Measurements from ENCODE around the gene CMTM1.
"Not testable (repeated sequence)": the region's sequence is repeated elsewhere in the genome, so short reads cannot be mapped to it uniquely, and the experiment has no call there.

The CMTM1 gene

GRCh38 chr16:66608241-66609138, 42.3 kb downstream of the CMTM1 start:
- peak; percentile 87 for FAIRE-seq
- peak; percentile 60 for DNase-seq (ENCODE audit: extremely low spot score, insufficient read length, low read depth)

DNA sequence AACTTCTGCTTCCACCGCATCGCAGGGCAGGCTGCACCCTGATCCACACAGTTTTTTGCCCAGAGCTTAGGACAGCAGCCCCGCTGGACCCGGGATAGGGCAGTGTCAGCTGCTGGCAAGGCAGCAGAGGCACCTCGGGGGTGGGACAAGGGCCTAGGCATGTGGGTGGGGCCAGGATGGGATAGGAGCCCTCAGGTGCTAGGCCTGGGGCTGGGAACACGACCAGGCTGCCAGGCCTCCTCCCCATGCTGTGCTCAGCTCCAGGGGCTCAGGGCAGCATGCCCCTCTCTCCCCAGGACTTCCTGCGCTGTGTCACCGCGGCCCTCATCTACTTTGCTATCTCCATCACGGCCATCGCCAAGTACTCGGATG, 42.9 kb downstream of the CMTM1 start:
- no peak for FAIRE-seq

DNA sequence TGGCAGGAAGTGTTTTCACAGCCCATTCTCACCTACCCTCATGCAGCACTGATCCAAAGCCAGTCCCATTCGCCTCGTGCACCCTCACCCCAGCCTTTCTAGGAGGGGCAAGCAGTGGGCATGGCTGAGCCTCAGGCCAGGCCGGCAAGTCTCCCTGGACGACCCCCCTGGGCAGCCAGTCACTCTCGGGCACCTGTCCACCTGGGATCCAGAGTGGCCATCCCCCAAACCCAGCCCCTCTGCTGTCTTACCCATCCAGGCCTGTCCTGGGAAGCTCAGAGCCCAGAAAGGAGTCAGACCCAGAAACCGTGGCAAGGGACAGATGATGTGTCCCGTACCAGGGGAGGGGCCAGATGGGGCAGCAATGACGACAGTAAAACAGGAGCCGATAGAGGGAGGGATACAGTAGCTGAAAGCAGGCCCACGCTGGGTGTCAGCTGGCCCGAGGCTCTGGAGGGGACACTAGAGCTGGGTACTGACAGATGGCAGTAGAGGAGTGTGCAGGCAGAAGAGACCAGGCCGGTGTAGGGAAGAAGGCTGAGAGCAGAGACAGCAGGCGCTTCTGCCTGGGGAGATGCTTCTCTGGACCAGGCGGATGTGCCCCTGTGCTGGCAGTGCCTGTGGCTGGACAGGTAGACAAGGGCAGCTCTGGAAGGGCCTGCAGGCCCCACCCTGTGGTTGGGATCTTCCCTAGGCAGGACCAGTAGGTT, 44.0 kb downstream of the CMTM1 start:
- FAIRE-seq (no peak), DNase-seq (ENCODE audit: extremely low spot score, insufficient read length, low read depth) (no peak)

More for the DNA sequence above, 42.9 kb downstream of the CMTM1 start:
- DNase-seq (ENCODE audit: extremely low spot score, insufficient read length, low read depth), result no peak

GRCh38 chr16:66611911-66612310, 45.7 kb downstream of the CMTM1 start:
- not testable (repeated sequence) for FAIRE-seq; DNase-seq (ENCODE audit: extremely low spot score, insufficient read length, low read depth)

DNA sequence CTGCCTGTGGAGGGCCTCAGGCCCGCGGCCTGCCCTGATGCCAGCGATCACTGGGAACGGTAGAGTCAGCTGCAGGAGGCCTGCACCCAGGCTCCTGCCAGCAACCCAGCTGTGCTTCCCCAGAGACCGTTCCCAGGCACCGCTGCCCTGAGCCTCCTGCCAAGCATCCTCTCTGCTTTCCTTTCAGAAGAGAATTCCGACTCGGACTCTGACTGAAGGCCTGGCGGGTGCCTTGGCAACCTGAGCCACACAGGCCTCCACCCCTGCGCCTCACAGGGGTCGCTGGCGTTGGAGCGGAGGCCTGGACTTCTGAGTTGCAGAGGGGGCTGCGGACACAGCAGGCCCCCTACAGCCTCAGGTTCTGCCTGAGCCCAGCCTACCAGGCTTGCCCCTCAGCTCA, 46.2 kb downstream of the CMTM1 start:
- FAIRE-seq, result no peak

DNA sequence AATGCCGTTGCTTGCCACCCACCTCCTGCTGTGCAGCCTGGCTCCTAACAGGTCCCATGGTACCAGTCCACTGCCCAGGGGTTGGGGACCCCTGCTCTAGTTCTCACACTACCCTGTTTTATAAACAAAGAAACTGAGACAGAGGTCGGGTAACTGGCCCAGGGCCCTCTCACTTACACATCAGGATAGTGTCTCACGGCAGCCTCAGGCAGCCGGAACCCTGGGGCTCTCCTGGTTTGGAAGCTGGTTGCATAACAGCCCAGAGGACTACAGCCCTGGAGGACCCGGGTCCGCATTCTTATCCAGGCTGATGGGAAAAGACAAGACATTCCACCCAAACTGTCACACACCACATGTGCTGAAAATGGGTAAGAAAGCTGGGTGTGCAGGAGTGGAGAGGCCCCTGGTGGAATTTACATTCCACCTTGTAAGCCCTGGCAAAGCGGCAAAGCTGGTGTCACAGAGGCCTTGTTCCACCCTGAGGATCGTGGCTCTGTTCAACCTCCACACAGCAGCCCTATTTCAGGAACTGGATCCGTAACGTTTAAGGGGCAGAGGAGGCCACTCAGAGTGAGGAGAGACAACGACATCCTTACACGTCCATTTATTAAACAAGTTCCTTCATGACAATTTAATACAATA, 48.0 kb downstream of the CMTM1 start:
- FAIRE-seq (no peak), DNase-seq (ENCODE audit: extremely low spot score, insufficient read length, low read depth) (no peak)

More for the DNA sequence above, 46.2 kb downstream of the CMTM1 start:
- DNase-seq (ENCODE audit: extremely low spot score, insufficient read length, low read depth), result no peak

DNA sequence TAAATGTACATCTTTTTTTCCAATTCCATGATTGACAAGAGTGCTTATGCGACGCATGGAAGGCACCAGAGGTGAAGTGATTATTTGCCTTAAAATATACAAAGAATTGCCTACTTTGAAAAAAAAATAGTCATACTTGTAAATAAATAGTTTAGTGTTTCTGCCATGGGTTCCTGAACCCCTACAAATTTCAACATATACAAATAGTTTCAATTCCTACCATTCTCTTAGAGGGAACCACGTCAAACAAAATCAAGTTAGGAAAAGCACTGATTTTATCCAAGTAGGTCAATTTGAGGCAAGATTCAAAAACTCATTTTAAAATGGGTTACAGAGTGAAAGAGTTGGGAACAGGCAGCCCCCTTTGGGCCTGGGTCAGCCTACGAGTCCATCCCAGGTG, 49.9 kb downstream of the CMTM1 start:
- no peak for DNase-seq (ENCODE audit: extremely low spot score, insufficient read length, low read depth)
- no peak for FAIRE-seq

DNA sequence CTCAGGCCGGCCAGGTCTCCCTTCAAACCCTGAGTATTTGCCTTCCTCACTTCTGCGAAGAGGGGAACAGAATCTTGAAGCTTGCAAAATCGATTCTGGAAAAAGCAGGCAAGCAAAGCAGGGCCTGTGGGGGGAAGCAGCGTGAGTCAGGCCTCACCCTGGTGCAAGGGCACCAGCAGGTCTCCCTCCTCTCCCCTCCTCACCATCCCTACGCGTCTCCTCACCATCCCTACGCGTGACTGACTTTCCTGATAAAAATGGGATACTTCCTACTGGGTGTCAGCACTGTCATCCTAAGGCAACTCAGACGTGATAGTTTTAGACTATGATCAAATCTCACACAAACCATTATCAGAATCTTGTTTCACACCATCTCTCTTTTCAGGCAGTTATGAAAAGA, 50.4 kb downstream of the CMTM1 start:
- FAIRE-seq (no peak), DNase-seq (ENCODE audit: extremely low spot score, insufficient read length, low read depth) (no peak)

GRCh38 chr16:66617010-66617434, 50.8 kb downstream of the CMTM1 start:
- DNase-seq (ENCODE audit: extremely low spot score, insufficient read length, low read depth), result no peak
- no peak for FAIRE-seq

DNA sequence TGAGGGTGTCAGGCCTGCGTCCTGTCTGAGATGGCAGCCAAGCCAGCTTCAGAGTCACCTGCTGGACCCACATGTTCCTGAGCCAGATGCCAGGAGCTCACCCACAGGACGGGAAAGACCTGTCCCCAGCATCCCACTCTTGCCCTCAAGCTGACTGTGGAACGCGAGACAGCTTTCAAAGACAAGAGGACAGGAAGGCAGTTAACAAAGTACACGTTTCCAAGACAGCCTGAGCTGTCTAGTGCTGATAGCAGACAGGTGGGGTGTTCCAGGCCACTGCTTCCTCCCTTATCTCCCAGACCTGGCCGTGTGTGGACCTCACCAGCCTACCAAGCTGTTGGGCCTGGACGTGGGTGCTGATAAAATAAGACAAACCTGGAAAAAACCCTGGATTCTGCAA, 51.5 kb downstream of the CMTM1 start:
- FAIRE-seq, result no peak
- no peak for DNase-seq (ENCODE audit: extremely low spot score, insufficient read length, low read depth)

- FAIRE-seq, result no peak
- DNase-seq (ENCODE audit: extremely low spot score, insufficient read length, low read depth), result no peak
These were observed 52.5 kb downstream of the CMTM1 start for GRCh38 chr16:66618588-66619375.

DNA sequence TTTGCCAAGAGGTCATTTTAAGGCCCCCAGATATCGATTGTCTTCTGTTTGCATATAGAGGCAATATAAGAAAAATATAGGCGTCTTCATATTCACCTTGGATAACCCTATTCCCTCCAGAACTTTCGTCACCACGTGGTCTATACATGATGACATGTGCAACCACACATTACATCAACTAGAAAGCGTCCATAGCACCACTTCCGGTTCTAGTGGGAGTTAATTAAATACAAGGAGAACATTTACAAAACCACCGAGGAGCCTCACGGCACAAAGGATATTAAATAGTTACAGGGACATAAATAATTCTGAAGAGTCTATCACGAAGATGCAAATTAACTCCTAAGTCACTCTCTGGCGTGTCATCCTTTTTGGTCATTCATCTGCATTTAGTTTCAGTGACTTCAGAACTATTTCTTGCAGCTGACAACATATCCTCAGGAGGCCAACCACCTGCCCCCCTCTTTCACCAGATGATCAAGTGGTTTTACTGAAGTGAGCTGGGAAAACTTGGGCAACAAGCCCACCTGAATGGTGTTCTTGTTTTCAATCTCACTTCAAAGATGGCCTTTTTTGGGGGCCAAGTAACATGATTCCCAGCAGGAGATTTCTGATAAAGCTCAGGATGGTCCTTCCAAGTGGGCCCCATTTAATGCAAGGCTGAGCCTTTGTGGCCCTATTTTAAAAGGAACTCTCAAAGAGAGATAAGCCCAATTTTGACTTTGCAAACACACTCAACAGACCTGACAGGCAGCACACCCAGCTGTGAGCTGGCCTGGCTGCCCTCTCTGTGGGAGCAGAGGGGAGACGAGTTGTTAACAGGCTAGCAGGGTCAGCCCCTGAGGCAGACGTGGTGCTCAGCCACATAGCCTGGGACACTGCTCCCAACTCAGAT, 53.5 kb downstream of the CMTM1 start:
- no peak for FAIRE-seq
- DNase-seq (ENCODE audit: extremely low spot score, insufficient read length, low read depth), result no peak

- FAIRE-seq, result no peak
These were observed 54.2 kb downstream of the CMTM1 start for GRCh38 chr16:66620429-66620795.

DNA sequence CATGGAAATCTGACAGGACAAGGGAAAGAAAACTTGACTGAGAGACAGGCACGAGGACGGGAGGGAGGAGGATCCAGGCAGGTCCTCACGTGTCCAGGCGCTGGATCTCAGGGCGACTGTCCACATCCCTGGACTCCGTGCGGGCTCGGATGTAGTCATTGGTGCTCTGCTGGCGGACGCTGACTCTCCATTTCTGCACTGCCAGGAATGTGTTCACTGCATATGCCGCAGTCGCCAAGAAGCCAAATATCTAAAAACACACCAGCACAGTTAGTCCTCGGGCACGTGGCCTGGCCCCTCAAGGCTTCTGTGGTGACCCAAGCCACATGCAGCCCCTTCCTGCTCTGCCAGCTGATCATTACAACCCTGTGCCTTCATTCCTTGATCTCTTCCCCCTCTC, 55.7 kb downstream of the CMTM1 start:
- DNase-seq (ENCODE audit: extremely low spot score, insufficient read length, low read depth) (no peak), FAIRE-seq (no peak)

More at GRCh38 chr16:66620429-66620795, 54.2 kb downstream of the CMTM1 start:
- DNase-seq (ENCODE audit: extremely low spot score, insufficient read length, low read depth), result no peak

GRCh38 chr16:66622863-66623262, 56.6 kb downstream of the CMTM1 start:
- FAIRE-seq (no peak), DNase-seq (ENCODE audit: extremely low spot score, insufficient read length, low read depth) (no peak)

- DNase-seq (ENCODE audit: extremely low spot score, insufficient read length, low read depth) (no peak), FAIRE-seq (no peak)
These were observed 57.5 kb downstream of the CMTM1 start for GRCh38 chr16:66623755-66624154.

- not testable (repeated sequence) for DNase-seq (ENCODE audit: extremely low spot score, insufficient read length, low read depth); FAIRE-seq
These were observed 61.6 kb downstream of the CMTM1 start for GRCh38 chr16:66627611-66628378.

All from GM18507 (cell line).